Stimulated activated naive CD8-positive, alpha-beta T cell treated with anti-CD3 and anti-CD28 coated beads, Interleukin-15, amount 100 ng/mL, for 72 hours (primary cell): ENCODE measurements around the gene STX18.

Experiments used
- ATAC-seq: fragments of 150-1000 bp; cut with Tn5 transposase; 2 replicates; pipeline ENCODE4 v1.10.0; 2021; ENCODE audit warnings: mild to moderate bottlenecking, moderate library complexity
- DNase-seq, 2 donors: peaks; one replicate each; pipeline ENCODE4 v3.0.0; 2021 to 2022
- H3K27ac Mint-ChIP-seq, 2 donors: one replicate each; pipeline ENCODE4 v1.8.0; 2022; ENCODE audit warnings: mild to moderate bottlenecking in 2 of 2, mixed read lengths in 2 of 2, moderate library complexity in 2 of 2
- H3K27me3 Mint-ChIP-seq: one replicate; pipeline ENCODE4 v1.8.0; 2022; ENCODE audit warnings: mixed read lengths
- H3K4me1 Mint-ChIP-seq: one replicate; pipeline ENCODE4 v1.8.0; 2022; ENCODE audit warnings: mild to moderate bottlenecking, mixed read lengths
- H3K4me3 Mint-ChIP-seq, 2 donors: one replicate each; pipeline ENCODE4 v1.8.0; 2022; ENCODE audit warnings: mild to moderate bottlenecking in 2 of 2, mixed read lengths in 2 of 2, moderate library complexity in 1 of 2
- H3K9me3 Mint-ChIP-seq, 2 donors: one replicate each; pipeline ENCODE4 v1.8.0; 2022; ENCODE audit warnings: mixed read lengths in 2 of 2

Gene STX18

GRCh38 chr4:4457803-4458553 is 83.9 kb downstream of the STX18 start:
- Mint-ChIP-seq H3K4me3 (no peak overlapping the region), H3K27ac (peak overlapping the region in 1 of 2 donors; percentile 13), H3K9me3 (no peaks in the 10 kb centered on the region), H3K27me3 (no peaks in the 10 kb centered on the region), H3K4me1 (peaks cover 19% of the 10 kb centered on the region)
- no peak for DNase-seq
- no peak for ATAC-seq

GRCh38 chr4:4456816-4457578 is 84.9 kb downstream of the STX18 start:
- no peaks in the 10 kb centered on the region for H3K9me3 Mint-ChIP-seq

GRCh38 chr4:4456351-4456750 is 85.5 kb downstream of the STX18 start:
- Mint-ChIP-seq H3K27me3 (no peaks in the 10 kb centered on the region), H3K4me3 (no peak overlapping the region), H3K4me1 (peaks cover 8% of the 10 kb centered on the region), H3K27ac (no peak overlapping the region), H3K9me3 (no peaks in the 10 kb centered on the region)
- ATAC-seq (no peak), DNase-seq (no peak)

More at GRCh38 chr4:4456816-4457578, 84.9 kb downstream of the STX18 start:
- DNase-seq (no peak), ATAC-seq (no peak)
- Mint-ChIP-seq H3K4me1 (peaks cover 14% of the 10 kb centered on the region), H3K27ac (no peak overlapping the region), H3K4me3 (no peak overlapping the region), H3K27me3 (no peaks in the 10 kb centered on the region)

- Mint-ChIP-seq H3K4me1 (peaks cover 2% of the 10 kb centered on the region), H3K27me3 (no peaks in the 10 kb centered on the region), H3K27ac (peak overlapping the region; percentile 19 to 52), H3K9me3 (no peaks in the 10 kb centered on the region), H3K4me3 (no peak overlapping the region)
- no peak for DNase-seq
- ATAC-seq = no peak
Observed at GRCh38 chr4:4455210-4455865, 86.5 kb downstream of the STX18 start.

- Mint-ChIP-seq H3K27me3 (no peaks in the 10 kb centered on the region), H3K27ac (no peak overlapping the region), H3K9me3 (no peaks in the 10 kb centered on the region), H3K4me1 (no peaks in the 10 kb centered on the region), H3K4me3 (no peak overlapping the region)
- ATAC-seq (no peak), DNase-seq (no peak)
Observed at GRCh38 chr4:4446434-4446833, 95.4 kb downstream of the STX18 start.

GRCh38 chr4:4443821-4444220 is 98.0 kb downstream of the STX18 start:
- no peak for ATAC-seq
- no peak overlapping the region for H3K27ac Mint-ChIP-seq
- H3K27me3 Mint-ChIP-seq = no peaks in the 10 kb centered on the region
- no peak overlapping the region for H3K4me3 Mint-ChIP-seq
- no peaks in the 10 kb centered on the region for H3K4me1 Mint-ChIP-seq
- no peak for DNase-seq
- H3K9me3 Mint-ChIP-seq = no peaks in the 10 kb centered on the region

- Mint-ChIP-seq H3K4me1 (no peaks in the 10 kb centered on the region), H3K9me3 (no peaks in the 10 kb centered on the region), H3K4me3 (no peak overlapping the region), H3K27ac (no peak overlapping the region), H3K27me3 (no peaks in the 10 kb centered on the region)
- DNase-seq (no peak), ATAC-seq (no peak)
Observed at GRCh38 chr4:4440333-4441061, 101.4 kb downstream of the STX18 start.

GRCh38 chr4:4439782-4440181 is 102.1 kb downstream of the STX18 start:
- ATAC-seq = no peak
- Mint-ChIP-seq H3K4me1 (no peaks in the 10 kb centered on the region), H3K27ac (no peak overlapping the region), H3K4me3 (no peak overlapping the region), H3K9me3 (no peaks in the 10 kb centered on the region), H3K27me3 (no peaks in the 10 kb centered on the region)
- no peak for DNase-seq

GRCh38 chr4:4438891-4439290 is 103.0 kb downstream of the STX18 start:
- Mint-ChIP-seq H3K4me1 (no peaks in the 10 kb centered on the region), H3K4me3 (no peak overlapping the region), H3K27ac (no peak overlapping the region), H3K9me3 (no peaks in the 10 kb centered on the region), H3K27me3 (no peaks in the 10 kb centered on the region)
- no peak for ATAC-seq
- DNase-seq = no peak

GRCh38 chr4:4437798-4438470 is 103.9 kb downstream of the STX18 start:
- ATAC-seq = no peak
- DNase-seq = no peak
- Mint-ChIP-seq H3K9me3 (no peaks in the 10 kb centered on the region), H3K27ac (no peak overlapping the region), H3K4me3 (no peak overlapping the region), H3K4me1 (no peaks in the 10 kb centered on the region), H3K27me3 (no peaks in the 10 kb centered on the region)

GRCh38 chr4:4436244-4436823 is 105.5 kb downstream of the STX18 start:
- no peak overlapping the region for H3K27ac Mint-ChIP-seq
- H3K9me3 Mint-ChIP-seq = no peaks in the 10 kb centered on the region
- DNase-seq = no peak
- no peak for ATAC-seq
- no peaks in the 10 kb centered on the region for H3K27me3 Mint-ChIP-seq
- no peak overlapping the region for H3K4me3 Mint-ChIP-seq
- H3K4me1 Mint-ChIP-seq = no peaks in the 10 kb centered on the region

- ATAC-seq (no peak), DNase-seq (no peak)
- peaks cover 5% of the 10 kb centered on the region for H3K4me1 Mint-ChIP-seq
- H3K9me3 Mint-ChIP-seq = no peaks in the 10 kb centered on the region
- no peak overlapping the region for H3K4me3 Mint-ChIP-seq
- no peak overlapping the region for H3K27ac Mint-ChIP-seq
- H3K27me3 Mint-ChIP-seq = no peaks in the 10 kb centered on the region
Observed at GRCh38 chr4:4433941-4434340, 107.9 kb downstream of the STX18 start.

- DNase-seq (no peak), ATAC-seq (no peak)
- Mint-ChIP-seq H3K9me3 (no peaks in the 10 kb centered on the region), H3K27me3 (no peaks in the 10 kb centered on the region), H3K4me3 (no peak overlapping the region), H3K27ac (peak overlapping the region; percentile 14 to 27), H3K4me1 (peaks cover 9% of the 10 kb centered on the region)
Observed at GRCh38 chr4:4432341-4433125, 109.3 kb downstream of the STX18 start.

GRCh38 chr4:4430492-4431195 is 111.2 kb downstream of the STX18 start:
- peak; percentile 92 for ATAC-seq
- Mint-ChIP-seq H3K27ac (no peak overlapping the region), H3K4me3 (no peak overlapping the region), H3K27me3 (no peaks in the 10 kb centered on the region), H3K9me3 (no peaks in the 10 kb centered on the region), H3K4me1 (peaks cover 10% of the 10 kb centered on the region)
- DNase-seq = peak; percentile 19 to 41
